Liver (tissue), 3 donors: ENCODE measurements around the gene FBXW5.

ENCODE experiments used
- EGR1 ChIP-seq, 2 donors: IDR thresholded peaks; 2 replicates each; pipeline ENCODE4 v1.6.1; 2016 to 2018; ENCODE audit warnings: antibody characterized with exemption in 2 of 2, low read depth in 2 of 2
- GABPA ChIP-seq, 2 donors: IDR thresholded peaks in 1 of 2; conservative IDR thresholded peaks in 1 of 2; 2 replicates each; pipeline ENCODE4 v1.6.1; 2016; ENCODE audit warnings: antibody characterized with exemption in 2 of 2, mild to moderate bottlenecking in 1 of 2, moderate library complexity in 1 of 2
- RAD21 ChIP-seq, 2 donors: IDR thresholded peaks; 2 replicates each; pipeline ENCODE4 v1.6.1; 2016; ENCODE audit warnings: antibody characterized with exemption in 2 of 2, mild to moderate bottlenecking in 2 of 2
- RXRA ChIP-seq, 2 donors: IDR thresholded peaks; 2 replicates each; pipeline ENCODE4 v1.6.1; 2017 to 2018; ENCODE audit warnings: antibody characterized with exemption in 2 of 2, mild to moderate bottlenecking in 1 of 2
- TAF1 ChIP-seq: conservative IDR thresholded peaks from 2 replicates; pipeline ENCODE4 v1.6.1; 2016; ENCODE audit warnings: antibody characterized with exemption, mild to moderate bottlenecking
- YY1 ChIP-seq: IDR thresholded peaks from 2 replicates; pipeline ENCODE4 v1.6.1; 2016; ENCODE audit warnings: antibody characterized with exemption, mild to moderate bottlenecking
- TF ChIP-seq, protein P1 (sequence below): fragments of 150-350 bp; IDR thresholded peaks from 2 replicates; pipeline ENCODE4 v1.5.1; 2017; ENCODE audit warnings: improper control_type of control experiment, low read depth, low read length; ENCODE audit not compliant: missing input control
- TF ChIP-seq, protein P2 (sequence below): IDR thresholded peaks from 2 replicates; pipeline ENCODE4 v1.6.1; 2016; ENCODE audit warnings: antibody characterized with exemption
- TF ChIP-seq, protein P3 (sequence below): IDR thresholded peaks from 2 replicates; pipeline ENCODE4 v1.6.1; 2016; ENCODE audit warnings: antibody characterized with exemption
- TF ChIP-seq, protein P4 (sequence below): IDR thresholded peaks from 2 replicates; pipeline ENCODE4 v1.6.1; 2016; ENCODE audit warnings: antibody characterized with exemption, mild to moderate bottlenecking
- TF ChIP-seq, protein P5 (sequence below): IDR thresholded peaks from 2 replicates; pipeline ENCODE4 v1.6.1; 2016; ENCODE audit warnings: antibody characterized with exemption
- donor health status: healthy.
- donor health status: healthy.

DNA sequence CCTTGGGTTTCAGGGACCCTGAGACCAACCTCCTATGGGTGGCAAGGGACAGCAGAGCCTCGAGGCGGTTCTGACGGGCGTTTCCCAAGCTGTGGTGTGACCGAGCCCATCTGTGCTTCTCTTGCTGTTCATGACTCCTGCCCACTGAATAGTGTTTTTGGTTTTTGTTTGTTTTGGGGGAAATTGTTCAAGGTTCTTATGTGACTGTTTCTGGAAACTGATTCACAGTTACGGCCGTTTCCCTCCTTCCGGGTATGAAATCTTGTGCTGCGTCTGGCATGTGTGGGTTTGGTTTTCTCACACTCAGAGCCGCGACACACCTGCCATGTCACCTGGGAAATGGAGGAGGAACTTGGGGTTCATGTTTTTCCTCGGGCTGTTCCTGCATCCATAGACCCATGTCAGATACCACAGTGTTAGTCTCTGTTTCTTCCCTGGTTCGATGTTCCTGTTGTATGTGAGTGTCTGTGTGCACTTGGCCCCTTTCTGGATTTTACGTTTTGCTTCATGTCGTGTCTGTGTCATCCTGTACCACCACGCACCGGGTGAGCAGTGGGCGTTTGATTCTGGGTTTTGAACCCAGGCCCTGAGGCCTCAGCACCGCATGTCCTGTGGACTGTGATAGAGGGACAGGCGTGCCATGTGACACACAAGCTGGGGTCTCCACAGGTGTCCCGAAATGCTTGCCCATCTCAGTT is 28.8 kb downstream of the FBXW5 start:
- TF ChIP-seq YY1 = no peak
- TF ChIP-seq, protein P1, sequence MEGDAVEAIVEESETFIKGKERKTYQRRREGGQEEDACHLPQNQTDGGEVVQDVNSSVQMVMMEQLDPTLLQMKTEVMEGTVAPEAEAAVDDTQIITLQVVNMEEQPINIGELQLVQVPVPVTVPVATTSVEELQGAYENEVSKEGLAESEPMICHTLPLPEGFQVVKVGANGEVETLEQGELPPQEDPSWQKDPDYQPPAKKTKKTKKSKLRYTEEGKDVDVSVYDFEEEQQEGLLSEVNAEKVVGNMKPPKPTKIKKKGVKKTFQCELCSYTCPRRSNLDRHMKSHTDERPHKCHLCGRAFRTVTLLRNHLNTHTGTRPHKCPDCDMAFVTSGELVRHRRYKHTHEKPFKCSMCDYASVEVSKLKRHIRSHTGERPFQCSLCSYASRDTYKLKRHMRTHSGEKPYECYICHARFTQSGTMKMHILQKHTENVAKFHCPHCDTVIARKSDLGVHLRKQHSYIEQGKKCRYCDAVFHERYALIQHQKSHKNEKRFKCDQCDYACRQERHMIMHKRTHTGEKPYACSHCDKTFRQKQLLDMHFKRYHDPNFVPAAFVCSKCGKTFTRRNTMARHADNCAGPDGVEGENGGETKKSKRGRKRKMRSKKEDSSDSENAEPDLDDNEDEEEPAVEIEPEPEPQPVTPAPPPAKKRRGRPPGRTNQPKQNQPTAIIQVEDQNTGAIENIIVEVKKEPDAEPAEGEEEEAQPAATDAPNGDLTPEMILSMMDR = no peak
- TF ChIP-seq, protein P2, sequence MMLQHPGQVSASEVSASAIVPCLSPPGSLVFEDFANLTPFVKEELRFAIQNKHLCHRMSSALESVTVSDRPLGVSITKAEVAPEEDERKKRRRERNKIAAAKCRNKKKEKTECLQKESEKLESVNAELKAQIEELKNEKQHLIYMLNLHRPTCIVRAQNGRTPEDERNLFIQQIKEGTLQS = no peak
- TF ChIP-seq TAF1 = no peak
- TF ChIP-seq RXRA (IDR thresholded peaks at IDR 0.05) = no peak
- no peak for TF ChIP-seq EGR1 (IDR thresholded peaks at IDR 0.05; ENCODE audit: low read depth in 2 of 2)
- TF ChIP-seq, protein P3, sequence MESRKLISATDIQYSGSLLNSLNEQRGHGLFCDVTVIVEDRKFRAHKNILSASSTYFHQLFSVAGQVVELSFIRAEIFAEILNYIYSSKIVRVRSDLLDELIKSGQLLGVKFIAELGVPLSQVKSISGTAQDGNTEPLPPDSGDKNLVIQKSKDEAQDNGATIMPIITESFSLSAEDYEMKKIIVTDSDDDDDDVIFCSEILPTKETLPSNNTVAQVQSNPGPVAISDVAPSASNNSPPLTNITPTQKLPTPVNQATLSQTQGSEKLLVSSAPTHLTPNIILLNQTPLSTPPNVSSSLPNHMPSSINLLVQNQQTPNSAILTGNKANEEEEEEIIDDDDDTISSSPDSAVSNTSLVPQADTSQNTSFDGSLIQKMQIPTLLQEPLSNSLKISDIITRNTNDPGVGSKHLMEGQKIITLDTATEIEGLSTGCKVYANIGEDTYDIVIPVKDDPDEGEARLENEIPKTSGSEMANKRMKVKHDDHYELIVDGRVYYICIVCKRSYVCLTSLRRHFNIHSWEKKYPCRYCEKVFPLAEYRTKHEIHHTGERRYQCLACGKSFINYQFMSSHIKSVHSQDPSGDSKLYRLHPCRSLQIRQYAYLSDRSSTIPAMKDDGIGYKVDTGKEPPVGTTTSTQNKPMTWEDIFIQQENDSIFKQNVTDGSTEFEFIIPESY = no peak
- no peak for TF ChIP-seq RAD21 (IDR thresholded peaks at IDR 0.05)
- TF ChIP-seq, protein P4, sequence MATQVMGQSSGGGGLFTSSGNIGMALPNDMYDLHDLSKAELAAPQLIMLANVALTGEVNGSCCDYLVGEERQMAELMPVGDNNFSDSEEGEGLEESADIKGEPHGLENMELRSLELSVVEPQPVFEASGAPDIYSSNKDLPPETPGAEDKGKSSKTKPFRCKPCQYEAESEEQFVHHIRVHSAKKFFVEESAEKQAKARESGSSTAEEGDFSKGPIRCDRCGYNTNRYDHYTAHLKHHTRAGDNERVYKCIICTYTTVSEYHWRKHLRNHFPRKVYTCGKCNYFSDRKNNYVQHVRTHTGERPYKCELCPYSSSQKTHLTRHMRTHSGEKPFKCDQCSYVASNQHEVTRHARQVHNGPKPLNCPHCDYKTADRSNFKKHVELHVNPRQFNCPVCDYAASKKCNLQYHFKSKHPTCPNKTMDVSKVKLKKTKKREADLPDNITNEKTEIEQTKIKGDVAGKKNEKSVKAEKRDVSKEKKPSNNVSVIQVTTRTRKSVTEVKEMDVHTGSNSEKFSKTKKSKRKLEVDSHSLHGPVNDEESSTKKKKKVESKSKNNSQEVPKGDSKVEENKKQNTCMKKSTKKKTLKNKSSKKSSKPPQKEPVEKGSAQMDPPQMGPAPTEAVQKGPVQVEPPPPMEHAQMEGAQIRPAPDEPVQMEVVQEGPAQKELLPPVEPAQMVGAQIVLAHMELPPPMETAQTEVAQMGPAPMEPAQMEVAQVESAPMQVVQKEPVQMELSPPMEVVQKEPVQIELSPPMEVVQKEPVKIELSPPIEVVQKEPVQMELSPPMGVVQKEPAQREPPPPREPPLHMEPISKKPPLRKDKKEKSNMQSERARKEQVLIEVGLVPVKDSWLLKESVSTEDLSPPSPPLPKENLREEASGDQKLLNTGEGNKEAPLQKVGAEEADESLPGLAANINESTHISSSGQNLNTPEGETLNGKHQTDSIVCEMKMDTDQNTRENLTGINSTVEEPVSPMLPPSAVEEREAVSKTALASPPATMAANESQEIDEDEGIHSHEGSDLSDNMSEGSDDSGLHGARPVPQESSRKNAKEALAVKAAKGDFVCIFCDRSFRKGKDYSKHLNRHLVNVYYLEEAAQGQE = no peak
- TF ChIP-seq, protein P5, sequence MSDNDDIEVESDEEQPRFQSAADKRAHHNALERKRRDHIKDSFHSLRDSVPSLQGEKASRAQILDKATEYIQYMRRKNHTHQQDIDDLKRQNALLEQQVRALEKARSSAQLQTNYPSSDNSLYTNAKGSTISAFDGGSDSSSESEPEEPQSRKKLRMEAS = no peak
- no peak for TF ChIP-seq GABPA (IDR thresholded peaks at IDR 0.05 in 1 of 2, conservative IDR thresholded peaks at IDR 0.05 in 1 of 2)
